Erythroblast (primary cell): ENCODE measurements around the gene LILRB1.

ENCODE experiments used
- GATA1 ChIP-seq: IDR thresholded peaks from 2 replicates; pipeline ENCODE4 v1.6.1; 2011; ENCODE audit warnings: low read depth, mild to moderate bottlenecking, control low read depth, low read length, moderate library complexity
- POLR2A ChIP-seq: IDR thresholded peaks from 2 replicates; pipeline ENCODE4 v1.6.1; 2011; ENCODE audit warnings: mild to moderate bottlenecking, low read length

- TF ChIP-seq POLR2A (no peak), GATA1 (no peak)
Measured at GRCh38 chr19:54653181-54653809, 23.0 kb downstream of the LILRB1 start.
